AG04450 (cell line): Measurements from ENCODE around the gene BLACAT1. TPM values are rescaled to one million over a fixed set of nuclear protein-coding genes. Genes with fewer than 3 reads are reported as not detected.
"Not testable (repeated sequence)": the region's sequence is repeated elsewhere in the genome, so short reads cannot be mapped to it uniquely, and the experiment has no call there.

ENCODE experiments used
- CTCF ChIA-PET: fragments of 300-600, 350-600 bp; formaldehyde crosslinking; extraction: SDS; loops from one replicate; lab custom pipeline; 2022; ENCODE audit warnings: antibody characterized with exemption, inconsistent platforms; lab: Charles Lee
- POLR2A ChIA-PET: fragments of 350-600 bp; formaldehyde crosslinking; extraction: SDS; loops from one replicate; lab custom pipeline; 2021; ENCODE audit warnings: antibody characterized with exemption, inconsistent platforms; lab: Yijun Ruan, JAX
- DNase-seq: peaks from one replicate; pipeline ENCODE4 v3.0.0-alpha.2; 2011; ENCODE audit warnings: low read depth, low spot score
- H3K27ac ChIP-seq: one replicate; pipeline ENCODE4 v1.5.1; 2012; ENCODE audit warnings: low read depth, low read length, control low read depth
- H3K27me3 ChIP-seq: one replicate; pipeline ENCODE4 v1.6.0; 2012; ENCODE audit warnings: low read length; ENCODE audit not compliant: control insufficient read depth, insufficient read depth
- H3K4me3 ChIP-seq: 2 replicates; pipeline ENCODE4 v1.5.1; 2011; ENCODE audit warnings: mild to moderate bottlenecking, low read depth, low read length, control low read depth
- H3K9me3 ChIP-seq: 2 replicates; pipeline ENCODE4 v1.5.1; 2012; ENCODE audit warnings: low read length; ENCODE audit not compliant: control insufficient read depth, insufficient read depth
- CTCF ChIP-seq: IDR thresholded peaks from 2 replicates; pipeline ENCODE4 v1.5.1; 2011; ENCODE audit warnings: low read depth, low read length, control low read depth, inconsistent platforms
- polyA plus RNA-seq: library from polyadenylated mRNA; depleted of rRNA; stranded (reverse); fragments of >200 nt; gene quantifications from 2 replicates; pipeline ENCODE4 v1.2.3, GENCODE V29; 2011

Gene BLACAT1
- polyA plus RNA-seq, 1 experiment, result 0.06 TPM

- CTCF ChIA-PET, result interaction anchor here (0.6 to 1.6 kb wide), 4 partner anchors 42 to 207 kb away, joined by 3 to 5 read pairs (median 4); no protein-coding TSS in a partner anchor
- peaks cover 47% of the 10 kb centered on the region for H3K27me3 ChIP-seq
Observed at GRCh38 chr1:205480349-205480985, 24.6 kb upstream of the BLACAT1 start.

GRCh38 chr1:205478985-205479384 lies 23.1 kb upstream of the BLACAT1 start:
- H3K27me3 ChIP-seq, result peaks cover 40% of the 10 kb centered on the region
- POLR2A ChIA-PET, result not testable (repeated sequence)

More at GRCh38 chr1:205480349-205480985, 24.6 kb upstream of the BLACAT1 start:
- no peak for DNase-seq
- no peak overlapping the region for H3K4me3 ChIP-seq
- no peaks in the 10 kb centered on the region for H3K9me3 ChIP-seq
- no peak overlapping the region for H3K27ac ChIP-seq
- POLR2A ChIA-PET, result no interaction called here
- no peak for TF ChIP-seq CTCF

GRCh38 chr1:205477759-205478247 lies 22.0 kb upstream of the BLACAT1 start:
- ChIA-PET CTCF (interaction anchor here (1.1 to 2.0 kb wide), 5 partner anchors 10 to 143 kb away, joined by 3 to 21 read pairs (median 7); no protein-coding TSS in a partner anchor), POLR2A (no interaction called here)
- TF ChIP-seq CTCF, result no peak
- peaks cover 31% of the 10 kb centered on the region for H3K27me3 ChIP-seq
- H3K9me3 ChIP-seq, result peaks cover 6% of the 10 kb centered on the region; the same call in 1 of the 2 replicates
- DNase-seq, result no peak
- H3K27ac ChIP-seq, result no peak overlapping the region
- H3K4me3 ChIP-seq, result no peak overlapping the region

More at GRCh38 chr1:205478985-205479384, 23.1 kb upstream of the BLACAT1 start:
- not testable (repeated sequence) for DNase-seq, H3K9me3 ChIP-seq, H3K27ac ChIP-seq, H3K4me3 ChIP-seq
- CTCF ChIA-PET, result interaction anchor here (0.6 to 2.0 kb wide), 6 partner anchors 9 to 172 kb away, joined by 3 to 21 read pairs (median 6); no protein-coding TSS in a partner anchor

- TF ChIP-seq CTCF, result no peak
- DNase-seq, result no peak
- H3K27me3 ChIP-seq, result peaks cover 26% of the 10 kb centered on the region
- POLR2A ChIA-PET, result no interaction called here
- H3K27ac ChIP-seq, result no peak overlapping the region
- H3K9me3 ChIP-seq, result peaks cover 6% of the 10 kb centered on the region; the same call in 1 of the 2 replicates
- CTCF ChIA-PET, result interaction anchor here (1.1 to 4.8 kb wide), 4 partner anchors 9 to 123 kb away, joined by 3 to 45 read pairs (median 12); no protein-coding TSS in a partner anchor
- H3K4me3 ChIP-seq, result no peak overlapping the region
Observed at GRCh38 chr1:205477121-205477758, 21.4 kb upstream of the BLACAT1 start.

GRCh38 chr1:205476648-205477047 lies 20.8 kb upstream of the BLACAT1 start:
- no peak for TF ChIP-seq CTCF
- Histone ChIP-seq H3K27ac (no peak overlapping the region), H3K9me3 (peaks cover 6% of the 10 kb centered on the region; the same call in 1 of the 2 replicates), H3K4me3 (no peak overlapping the region), H3K27me3 (peaks cover 20% of the 10 kb centered on the region)
- CTCF ChIA-PET, result interaction anchor here (1.5 to 4.8 kb wide), 2 partner anchors 10 to 47 kb away, joined by 7 to 45 read pairs; no protein-coding TSS in a partner anchor
- POLR2A ChIA-PET, result no interaction called here
- DNase-seq, result no peak
